ENCODE results near the gene RBM33.

RBM33 gene

GRCh38 chr7:155693826-155694225 lies 49.4 kb downstream of the RBM33 start:
- DNase-seq: no peak

GRCh38 chr7:155694851-155695250 lies 50.4 kb downstream of the RBM33 start:
- DNase-seq: no peak

- DNase-seq: no peak
Measured at GRCh38 chr7:155696747-155697146, 52.3 kb downstream of the RBM33 start.

GRCh38 chr7:155698633-155699032 lies 54.2 kb downstream of the RBM33 start:
- no peak for DNase-seq

GRCh38 chr7:155699180-155699579 lies 54.7 kb downstream of the RBM33 start:
- no peak for DNase-seq

- DNase-seq: no peak
Measured at GRCh38 chr7:155700847-155701246, 56.4 kb downstream of the RBM33 start.

- no peak for DNase-seq
Measured at GRCh38 chr7:155701972-155702544, 57.6 kb downstream of the RBM33 start.

- no peak for DNase-seq
Measured at GRCh38 chr7:155702616-155703015, 58.2 kb downstream of the RBM33 start.

- no peak for DNase-seq
Measured at GRCh38 chr7:155705623-155706360, 61.3 kb downstream of the RBM33 start.

GRCh38 chr7:155706376-155706775 lies 61.9 kb downstream of the RBM33 start:
- no peak for DNase-seq

- no peak for DNase-seq
Measured at GRCh38 chr7:155709453-155709852, 65.0 kb downstream of the RBM33 start.

- no peak for DNase-seq
Measured at GRCh38 chr7:155710031-155710430, 65.6 kb downstream of the RBM33 start.

GRCh38 chr7:155710530-155710929 lies 66.1 kb downstream of the RBM33 start:
- no peak for DNase-seq

GRCh38 chr7:155711081-155711480 lies 66.6 kb downstream of the RBM33 start:
- no peak for DNase-seq

- DNase-seq: no peak
Measured at GRCh38 chr7:155713384-155713783, 68.9 kb downstream of the RBM33 start.

- no peak for DNase-seq
Measured at GRCh38 chr7:155714702-155715101, 70.2 kb downstream of the RBM33 start.

- DNase-seq: no peak
Measured at GRCh38 chr7:155715111-155715805, 70.8 kb downstream of the RBM33 start.

- no peak for DNase-seq
Measured at GRCh38 chr7:155717010-155717744, 72.7 kb downstream of the RBM33 start.

GRCh38 chr7:155721056-155721455 lies 76.6 kb downstream of the RBM33 start:
- no peak for DNase-seq

GRCh38 chr7:155722118-155722517 lies 77.7 kb downstream of the RBM33 start:
- DNase-seq: no peak

GRCh38 chr7:155722936-155723335 lies 78.5 kb downstream of the RBM33 start:
- DNase-seq: no peak

- DNase-seq: no peak
Measured at GRCh38 chr7:155724327-155725005, 80.0 kb downstream of the RBM33 start.

- DNase-seq: no peak
Measured at GRCh38 chr7:155725006-155725355, 80.5 kb downstream of the RBM33 start.
